ENCODE results near the gene VWA3A. TPM values are rescaled to one million over a fixed set of nuclear protein-coding genes. Genes with fewer than 3 reads are reported as not detected.
"Not testable (repeated sequence)": the region's sequence is repeated elsewhere in the genome, so short reads cannot be mapped to it uniquely, and the experiment has no call there.

VWA3A gene
- total and polyA plus RNA-seq, 2 donors (not counting 3 experiments of a cell fraction or from before 2014, with no cell fraction given) = 0.12 to 0.84 TPM

- H3K27me3 ChIP-seq (ENCODE audit: control insufficient read depth in 2 of 2, insufficient read depth in 2 of 2, low read length in 2 of 2) = peaks cover 13 to 22% of the 10 kb centered on the region in 2 experiments
Observed at GRCh38 chr16:22109258-22109898, 17.0 kb downstream of the VWA3A start.

DNA sequence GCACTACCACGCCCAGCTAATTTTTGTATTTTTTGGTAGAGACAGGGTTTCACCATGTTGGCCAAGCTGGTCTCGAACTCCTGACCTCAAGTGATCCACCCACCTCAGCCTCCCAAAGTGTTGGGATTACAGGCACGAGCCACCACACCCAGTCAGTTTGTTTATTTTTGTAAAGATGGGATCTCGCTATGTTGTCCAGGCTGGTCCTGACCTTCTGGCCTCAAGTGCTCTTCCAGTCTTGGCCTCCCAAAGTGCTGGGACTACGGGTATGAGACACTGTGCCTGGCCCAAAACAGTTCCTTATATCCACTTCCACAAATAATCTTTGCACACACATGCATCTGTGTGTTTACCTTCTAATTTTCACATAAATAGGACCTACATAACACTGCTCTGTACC lies 19.3 kb downstream of the VWA3A start:
- H3K4me2 ChIP-seq (ENCODE audit: insufficient read depth, low read length); H3K4me1 ChIP-seq (ENCODE audit: control insufficient read depth, extremely low read depth, insufficient read depth, low read length); H3K4me3 ChIP-seq (replicated peaks in 1 of 3; ENCODE audit: insufficient read depth in 1 of 3, low read depth in 1 of 3, low read length in 3 of 3); H3K79me2 ChIP-seq (ENCODE audit: control insufficient read depth, insufficient read depth, low read length); dilution Hi-C loops (cut with MboI; ENCODE audit: extremely low pct_ligation_motif_present, low sequenced_read_pairs); H3K9me1 ChIP-seq (replicated peaks; ENCODE audit: control insufficient read depth, extremely low read depth, insufficient read depth, low read length); H3K27ac ChIP-seq (ENCODE audit: insufficient read depth, low read depth, low read length); H3K9me3 ChIP-seq (replicated peaks; ENCODE audit: control insufficient read depth, insufficient read depth, low read length); intact Hi-C loops (cut with micrococcal nuclease); H2AFZ ChIP-seq (ENCODE audit: low read depth, low read length); H3K9ac ChIP-seq (replicated peaks; ENCODE audit: extremely low read depth, insufficient read depth, low read length); POLR2A ChIA-PET; H3K36me3 ChIP-seq (ENCODE audit: control insufficient read depth in 2 of 2, extremely low read depth in 1 of 2, insufficient read depth in 2 of 2, low read length in 2 of 2); BruUV-seq (replicated peaks); H4K20me1 ChIP-seq (replicated peaks; ENCODE audit: control insufficient read depth, extremely low read depth, insufficient read depth, low read length); DNase-seq (ENCODE audit: low read depth, low spot score); FAIRE-seq: not testable (repeated sequence)
- CTCF ChIA-PET = interaction anchor here (3.2 kb wide), 1 partner anchor 12 kb away, joined by 15 read pairs; no protein-coding TSS in a partner anchor
- H3K27me3 ChIP-seq (ENCODE audit: control insufficient read depth in 2 of 2, insufficient read depth in 2 of 2, low read length in 2 of 2) = peaks cover 11 to 19% of the 10 kb centered on the region in 2 experiments

More at GRCh38 chr16:22109258-22109898, 17.0 kb downstream of the VWA3A start:
- no peaks in the 10 kb centered on the region for H3K4me1 ChIP-seq (ENCODE audit: control insufficient read depth, extremely low read depth, insufficient read depth, low read length)
- FAIRE-seq (no peak), DNase-seq (ENCODE audit: low read depth, low spot score) (no peak)
- H3K4me3 ChIP-seq (replicated peaks in 1 of 3; ENCODE audit: insufficient read depth in 1 of 3, low read depth in 1 of 3, low read length in 3 of 3) = no peak overlapping the region
- H4K20me1 ChIP-seq (replicated peaks; ENCODE audit: control insufficient read depth, extremely low read depth, insufficient read depth, low read length) = no peaks in the 10 kb centered on the region
- H3K79me2 ChIP-seq (ENCODE audit: control insufficient read depth, insufficient read depth, low read length) = no peaks in the 10 kb centered on the region
- BruUV-seq (replicated peaks) = no TSS peak
- H3K9me3 ChIP-seq (replicated peaks; ENCODE audit: control insufficient read depth, insufficient read depth, low read length) = no peaks in the 10 kb centered on the region
- intact Hi-C loops (cut with micrococcal nuclease) = no loop called here
- no peaks in the 10 kb centered on the region for H3K36me3 ChIP-seq (ENCODE audit: control insufficient read depth in 2 of 2, extremely low read depth in 1 of 2, insufficient read depth in 2 of 2, low read length in 2 of 2)
- TF ChIP-seq, protein P1, sequence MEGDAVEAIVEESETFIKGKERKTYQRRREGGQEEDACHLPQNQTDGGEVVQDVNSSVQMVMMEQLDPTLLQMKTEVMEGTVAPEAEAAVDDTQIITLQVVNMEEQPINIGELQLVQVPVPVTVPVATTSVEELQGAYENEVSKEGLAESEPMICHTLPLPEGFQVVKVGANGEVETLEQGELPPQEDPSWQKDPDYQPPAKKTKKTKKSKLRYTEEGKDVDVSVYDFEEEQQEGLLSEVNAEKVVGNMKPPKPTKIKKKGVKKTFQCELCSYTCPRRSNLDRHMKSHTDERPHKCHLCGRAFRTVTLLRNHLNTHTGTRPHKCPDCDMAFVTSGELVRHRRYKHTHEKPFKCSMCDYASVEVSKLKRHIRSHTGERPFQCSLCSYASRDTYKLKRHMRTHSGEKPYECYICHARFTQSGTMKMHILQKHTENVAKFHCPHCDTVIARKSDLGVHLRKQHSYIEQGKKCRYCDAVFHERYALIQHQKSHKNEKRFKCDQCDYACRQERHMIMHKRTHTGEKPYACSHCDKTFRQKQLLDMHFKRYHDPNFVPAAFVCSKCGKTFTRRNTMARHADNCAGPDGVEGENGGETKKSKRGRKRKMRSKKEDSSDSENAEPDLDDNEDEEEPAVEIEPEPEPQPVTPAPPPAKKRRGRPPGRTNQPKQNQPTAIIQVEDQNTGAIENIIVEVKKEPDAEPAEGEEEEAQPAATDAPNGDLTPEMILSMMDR (IDR thresholded peaks at IDR 0.05; ENCODE audit: extremely low read depth in 1 of 2, insufficient read depth in 1 of 2, low read depth in 1 of 2, low read length in 2 of 2) = no peak
- TF ChIP-seq GATA2 (IDR thresholded peaks at IDR 0.05; ENCODE audit: insufficient read depth, insufficient read length, low read depth, low read length) = no peak
- no peaks in the 10 kb centered on the region for H3K9me1 ChIP-seq (replicated peaks; ENCODE audit: control insufficient read depth, extremely low read depth, insufficient read depth, low read length)
- CTCF ChIA-PET = interaction anchor here (1.0 to 2.5 kb wide), 4 partner anchors 11 to 79 kb away, joined by 3 to 14 read pairs (median 8); no protein-coding TSS in a partner anchor
- no peak overlapping the region for H3K9ac ChIP-seq (replicated peaks; ENCODE audit: extremely low read depth, insufficient read depth, low read length)
- no peak overlapping the region for H3K27ac ChIP-seq (ENCODE audit: insufficient read depth, low read depth, low read length)
- dilution Hi-C loops (cut with MboI; ENCODE audit: extremely low pct_ligation_motif_present, low sequenced_read_pairs) = no loop called here
- no peak overlapping the region for H3K4me2 ChIP-seq (ENCODE audit: insufficient read depth, low read length)
- POLR2A ChIA-PET = interaction anchor here (0.6 kb wide), 1 partner anchor 82 kb away, joined by 3 read pairs; no protein-coding TSS in a partner anchor
- no peak overlapping the region for H2AFZ ChIP-seq (ENCODE audit: low read depth, low read length)

Measured in endothelial cell of umbilical vein (primary cell).